WTC11 (cell line): ENCODE data around the gene FUZ. TPM values are rescaled to one million over a fixed set of nuclear protein-coding genes. Genes with fewer than 3 reads are reported as not detected.

ENCODE experiments used
- ATAC-seq: fragments of 200-7000 bp; cut with Tn5 transposase; 2 replicates; pipeline ENCODE4 v1.10.0; 2021; ENCODE audit warnings: mild to moderate bottlenecking, moderate library complexity
- CTCF ChIA-PET: fragments of 300-600 bp; sonication (Branson Sonifier 250); formaldehyde crosslinking; loops from one replicate; lab custom pipeline; 2021; ENCODE audit warnings: antibody characterized with exemption; lab: Charles Lee
- POLR2A ChIA-PET: fragments of 350-600 bp; sonication (Branson Sonifier 250); formaldehyde crosslinking; loops from one replicate; lab custom pipeline; 2021; ENCODE audit warnings: antibody characterized with exemption; lab: Charles Lee
- DNase-seq: peaks from one replicate; pipeline ENCODE4 v3.0.0; 2021; ENCODE audit warnings: low spot score
- H3K27ac Mint-ChIP-seq: 2 replicates; pipeline ENCODE4 v1.8.0; 2021; ENCODE audit warnings: mixed read lengths
- H3K27me3 Mint-ChIP-seq: 2 replicates; pipeline ENCODE4 v1.8.0; 2021; ENCODE audit warnings: low read depth, mild to moderate bottlenecking, moderate library complexity, mixed read lengths
- H3K36me3 Mint-ChIP-seq: 2 replicates; pipeline ENCODE4 v1.8.0; 2021; ENCODE audit warnings: mixed read lengths
- H3K4me1 Mint-ChIP-seq: 2 replicates; pipeline ENCODE4 v1.8.0; 2022; ENCODE audit warnings: mixed read lengths
- H3K4me3 Mint-ChIP-seq: 2 replicates; pipeline ENCODE4 v1.8.0; 2021; ENCODE audit warnings: mild to moderate bottlenecking, moderate library complexity, mixed read lengths
- H3K9me3 Mint-ChIP-seq: 2 replicates; pipeline ENCODE4 v1.8.0; 2021; ENCODE audit warnings: mixed read lengths
- AR ChIP-seq: fragments of 250-450 bp; sonication (Bioruptor Pico); IDR thresholded peaks from 2 replicates; pipeline ENCODE4 v1.9.0; 2021; ENCODE audit warnings: mild to moderate bottlenecking
- E2F5 ChIP-seq: sonication (generic); formaldehyde crosslinking; IDR thresholded peaks from 2 replicates; pipeline ENCODE4 v1.8.1; 2022; ENCODE audit warnings: mild to moderate bottlenecking, moderate library complexity, missing genetic modification reagents
- FOXP1 ChIP-seq: sonication (generic); formaldehyde crosslinking; IDR thresholded peaks from 2 replicates; pipeline ENCODE4 v1.8.0; 2022; ENCODE audit warnings: missing genetic modification reagents, mild to moderate bottlenecking, moderate library complexity, borderline replicate concordance
- GABPB1 ChIP-seq: sonication (generic); formaldehyde crosslinking; IDR thresholded peaks from 2 replicates; pipeline ENCODE4 v1.8.1; 2023; ENCODE audit warnings: mild to moderate bottlenecking, missing genetic modification reagents
- MAX ChIP-seq: sonication (generic); formaldehyde crosslinking; IDR thresholded peaks from 2 replicates; pipeline ENCODE4 v1.8.0; 2022; ENCODE audit warnings: mild to moderate bottlenecking, missing genetic modification reagents
- MYBL2 ChIP-seq: sonication (generic); formaldehyde crosslinking; IDR thresholded peaks from 2 replicates; pipeline ENCODE4 v1.8.1; 2023; ENCODE audit warnings: mild to moderate bottlenecking, moderate library complexity, missing genetic modification reagents
- NR2C2 ChIP-seq: sonication (generic); formaldehyde crosslinking; IDR thresholded peaks from 2 replicates; pipeline ENCODE4 v1.8.0; 2022; ENCODE audit warnings: mild to moderate bottlenecking, missing genetic modification reagents
- OVOL2 ChIP-seq: fragments of 250-450 bp; sonication (Bioruptor Pico); IDR thresholded peaks from 2 replicates; pipeline ENCODE4 v1.9.0; 2021; ENCODE audit warnings: mild to moderate bottlenecking, borderline replicate concordance
- SP1 ChIP-seq: sonication (generic); formaldehyde crosslinking; conservative IDR thresholded peaks from 2 replicates; pipeline ENCODE4 v1.8.1; 2022; ENCODE audit warnings: missing genetic modification reagents
- ZNF532 ChIP-seq: fragments of 250-450 bp; sonication (Bioruptor Pico); IDR thresholded peaks from 2 replicates; pipeline ENCODE4 v1.9.0; 2021; ENCODE audit warnings: mild to moderate bottlenecking, borderline replicate concordance
- total RNA-seq: library from RNA; stranded (reverse); gene quantifications from 3 replicates; pipeline ENCODE4 v1.2.3, GENCODE V29; 2021

The FUZ gene
- total RNA-seq, 1 experiment from 2014 or later = 35.1 TPM

GRCh38 chr19:49817964-49818648, 5.0 kb upstream of the FUZ start, which contains the start of gene MED25 (continued):
- TF ChIP-seq MYBL2 (CRISPR knock-in tag) (0 out of 2 replicates have a peak, but pooled peaks have one; percentile 37), MAX (CRISPR knock-in tag) (peak; percentile 70), OVOL2 (CRISPR knock-in tag) (no peak), ZNF532 (CRISPR knock-in tag) (no peak), SP1 (peak; percentile 66), AR (no peak), E2F5 (CRISPR knock-in tag) (peak; percentile 73; the same call in 1 of the 2 replicates), FOXP1 (0 out of 2 replicates have a peak, but pooled peaks have one; percentile 30), GABPB1 (CRISPR knock-in tag) (peak; percentile 24; the same call in 1 of the 2 replicates)

GRCh38 chr19:49816590-49816989, 3.5 kb upstream of the FUZ start:
- peaks cover 24% of the 10 kb centered on the region for H3K4me1 Mint-ChIP-seq

GRCh38 chr19:49814010-49814409, 918 bp upstream of the FUZ start:
- CTCF ChIA-PET = interaction anchor here (1.0 to 2.5 kb wide), 14 partner anchors 9 to 174 kb away, joined by 3 to 22 read pairs (median 6); partner anchors contain the start of genes ADM5, AP2A1, PTOV1 and RRAS
- no peak for TF ChIP-seq AR
- TF ChIP-seq, all 79 proteins: peak for 0
- Mint-ChIP-seq H3K27ac (peak overlapping the region; percentile 92), H3K4me3 (no peak overlapping the region), H3K36me3 (peaks cover 5% of the 10 kb centered on the region; the same call in 1 of the 2 replicates), H3K4me1 (peaks cover 25% of the 10 kb centered on the region), H3K27me3 (peaks cover 5% of the 10 kb centered on the region; the same call in 1 of the 2 replicates), H3K9me3 (no peaks in the 10 kb centered on the region)
- POLR2A ChIA-PET = interaction anchor here (0.9 to 1.5 kb wide), 4 partner anchors 12 to 138 kb away, joined by 5 to 11 read pairs (median 6); partner anchors contain the start of gene PTOV1
- ATAC-seq (no peak), DNase-seq (no peak)

More at GRCh38 chr19:49816590-49816989, 3.5 kb upstream of the FUZ start:
- H3K27ac Mint-ChIP-seq = peak overlapping the region; percentile 32; the same call in 1 of the 2 replicates
- TF ChIP-seq NR2C2 (CRISPR knock-in tag) = no peak
- ATAC-seq (no peak), DNase-seq (no peak)
- H3K36me3 Mint-ChIP-seq = peaks cover 7% of the 10 kb centered on the region
- H3K4me3 Mint-ChIP-seq = peak overlapping the region; percentile 25; the same call in 1 of the 2 replicates
- H3K9me3 Mint-ChIP-seq = no peaks in the 10 kb centered on the region
- no peaks in the 10 kb centered on the region for H3K27me3 Mint-ChIP-seq
- ChIA-PET CTCF (no interaction called here), POLR2A (no interaction called here)
